ENCODE measurements around the gene GRAMD4.

The GRAMD4 gene

DNA sequence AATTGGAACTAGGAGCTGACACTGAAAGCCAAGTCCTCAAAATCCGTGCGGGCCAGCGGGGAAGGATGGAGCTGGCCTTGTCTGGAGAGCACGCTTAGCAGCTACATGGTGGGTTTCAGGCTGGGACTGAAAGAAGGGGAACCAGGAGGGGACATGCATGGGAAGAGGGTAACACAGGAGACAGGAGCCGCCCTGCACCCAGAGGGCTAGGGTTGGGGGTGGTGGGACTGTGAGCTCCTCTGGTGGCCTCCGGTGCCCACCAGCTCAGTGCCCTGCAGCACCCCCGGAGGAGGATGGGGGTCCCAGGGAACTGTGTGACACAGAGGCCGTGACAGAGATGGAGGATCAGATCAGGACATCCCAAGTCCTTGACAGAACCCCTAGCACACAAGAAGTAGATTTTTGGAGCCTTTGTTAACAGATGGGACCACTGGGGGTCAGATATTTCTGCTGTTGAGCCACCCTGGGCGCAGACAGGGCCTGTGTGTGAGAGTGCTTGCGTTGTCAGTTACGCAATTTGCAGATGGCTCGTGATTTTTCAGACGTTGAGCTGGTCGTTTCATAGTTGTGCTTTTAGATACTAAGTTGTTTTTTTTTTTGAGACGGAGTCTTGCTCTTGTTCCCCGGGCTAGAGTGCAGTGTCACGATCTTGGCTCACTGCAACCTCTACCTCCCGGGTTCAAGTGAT, 21.3 kb upstream of the GRAMD4 start:
- no peak for DNase-seq (ENCODE audit: low spot score)

DNA sequence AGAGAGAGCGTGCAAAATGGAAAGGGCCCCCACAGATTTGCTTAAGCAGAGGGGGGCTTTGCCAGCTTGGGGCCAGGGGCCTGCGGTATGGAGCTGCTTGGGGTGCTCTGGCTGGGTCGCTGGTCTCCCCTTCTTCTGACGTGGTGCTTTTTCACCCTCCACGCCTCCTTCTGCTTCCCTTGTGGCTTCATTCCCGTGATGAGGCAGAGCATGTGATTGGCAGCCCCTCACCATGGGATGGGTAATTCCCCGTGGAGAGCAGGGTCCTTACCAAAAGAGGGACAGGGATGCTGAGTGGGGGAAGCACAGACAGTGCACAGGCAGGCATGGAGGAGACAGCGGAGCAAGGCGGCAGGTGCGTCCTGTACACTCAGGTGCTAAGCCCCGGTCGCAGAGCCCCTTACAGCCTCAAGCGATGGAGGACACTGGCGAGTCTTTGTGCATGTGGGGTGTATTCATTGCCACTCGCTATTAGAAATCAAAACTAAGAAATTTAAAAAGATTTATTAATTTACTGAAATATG, 19.9 kb upstream of the GRAMD4 start:
- DNase-seq (ENCODE audit: low spot score): no peak

DNA sequence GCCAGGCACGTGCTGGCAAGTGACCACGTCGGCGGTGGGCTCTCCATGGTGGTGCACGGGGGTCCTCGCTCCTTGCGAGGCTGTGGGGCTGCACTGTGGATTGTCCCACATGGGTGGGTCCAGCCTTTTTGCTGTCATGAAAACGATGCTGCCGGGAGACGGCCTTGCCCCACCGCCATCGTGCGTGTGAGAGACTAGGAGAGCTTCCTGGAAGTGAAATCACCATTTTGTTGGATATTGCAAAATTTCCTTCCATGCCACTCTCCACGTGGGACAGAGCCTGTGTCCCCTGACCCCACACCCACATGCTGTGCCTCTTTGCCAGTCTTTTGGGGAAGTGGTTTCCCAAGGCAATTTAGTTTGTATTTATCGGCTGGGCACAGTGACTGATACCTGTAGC, 18.2 kb upstream of the GRAMD4 start:
- no peak for DNase-seq (ENCODE audit: low spot score)

GRCh38 chr22:46604306-46604690, 15.9 kb upstream of the GRAMD4 start:
- peak; percentile 34 for DNase-seq (ENCODE audit: low spot score)

DNA sequence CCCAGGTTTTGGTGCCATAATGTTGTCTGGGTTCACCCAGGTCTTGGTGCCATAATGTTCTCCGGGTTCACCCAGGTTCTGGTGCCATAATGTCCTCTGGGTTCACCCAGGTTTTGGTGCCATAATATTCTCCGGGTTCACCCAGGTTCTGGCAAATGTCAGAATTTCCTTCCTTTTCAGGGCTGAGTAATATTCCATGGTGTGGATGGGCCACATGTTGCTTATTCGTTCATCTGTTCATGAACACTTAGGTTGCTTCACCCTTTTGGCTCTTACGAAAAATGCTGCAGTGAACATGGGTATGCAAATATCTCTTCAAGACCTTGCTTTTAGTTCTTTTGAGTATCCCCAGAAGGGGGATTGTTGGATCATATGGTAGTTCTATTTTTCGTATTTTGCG, 15.1 kb upstream of the GRAMD4 start:
- DNase-seq (ENCODE audit: low spot score): no peak

GRCh38 chr22:46606886-46607285, 13.3 kb upstream of the GRAMD4 start:
- DNase-seq (ENCODE audit: low spot score): no peak

- no peak for DNase-seq (ENCODE audit: low spot score)
Measured at GRCh38 chr22:46607483-46608114, 12.6 kb upstream of the GRAMD4 start.

- DNase-seq (ENCODE audit: low spot score): peak; percentile 53
Measured at GRCh38 chr22:46609175-46609690, 11.0 kb upstream of the GRAMD4 start.

DNA sequence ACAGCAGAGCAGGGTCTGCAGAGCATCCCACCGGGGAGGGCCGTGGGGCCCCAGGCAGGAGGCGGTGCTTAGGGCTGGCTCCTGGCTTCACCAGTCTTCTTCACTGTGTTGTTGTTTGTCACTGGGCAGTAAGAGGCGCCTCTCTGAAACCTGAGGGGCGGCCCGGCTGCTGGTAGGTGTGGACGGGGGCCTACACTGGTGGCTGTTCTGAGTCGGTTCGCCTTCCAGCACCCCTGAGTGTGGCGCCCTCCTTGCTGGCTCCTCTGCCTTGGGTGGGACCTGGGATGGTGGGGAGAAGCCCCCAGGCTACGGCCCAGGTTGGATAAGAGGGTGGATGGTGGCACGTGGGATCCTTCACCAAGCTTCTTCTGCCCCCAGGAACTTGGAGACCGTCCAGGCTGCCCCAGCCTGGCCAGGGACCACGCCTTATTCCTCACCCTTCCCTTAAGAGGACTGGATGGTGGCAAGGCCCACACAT, 10.4 kb upstream of the GRAMD4 start:
- no peak for DNase-seq (ENCODE audit: low spot score)

- DNase-seq (ENCODE audit: low spot score): no peak
Measured at GRCh38 chr22:46610356-46610755, 9.8 kb upstream of the GRAMD4 start.

- no peak for DNase-seq (ENCODE audit: low spot score)
Measured at GRCh38 chr22:46611189-46611588, 9.0 kb upstream of the GRAMD4 start.

GRCh38 chr22:46612341-46612903, 7.8 kb upstream of the GRAMD4 start:
- no peak for DNase-seq (ENCODE audit: low spot score)

GRCh38 chr22:46612904-46613605, 7.1 kb upstream of the GRAMD4 start:
- no peak for DNase-seq (ENCODE audit: low spot score)

DNA sequence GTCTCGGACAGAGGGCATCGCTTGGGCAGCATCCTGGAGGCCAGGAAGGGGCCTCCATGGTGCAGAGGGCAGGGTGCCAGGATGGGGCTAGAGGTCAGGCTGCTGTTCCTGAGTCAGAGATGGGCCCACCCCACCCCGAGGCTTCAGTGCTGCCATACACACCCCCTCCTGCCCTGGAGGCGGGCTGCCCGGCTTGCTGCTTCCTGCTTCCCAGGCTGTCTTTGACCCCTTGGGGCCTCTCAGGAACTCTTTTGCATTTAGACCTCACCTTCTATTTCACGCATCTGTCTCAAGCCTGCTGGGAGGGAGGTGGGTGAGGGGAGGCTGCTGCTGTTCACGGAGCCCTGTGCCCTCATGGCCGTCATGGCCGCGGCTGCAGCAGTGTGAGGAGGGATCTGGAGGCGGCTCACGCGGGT, 6.6 kb upstream of the GRAMD4 start:
- no peak for DNase-seq (ENCODE audit: low spot score)

GRCh38 chr22:46614025-46614931, 5.9 kb upstream of the GRAMD4 start:
- no peak for DNase-seq (ENCODE audit: low spot score)

- no peak for DNase-seq (ENCODE audit: low spot score)
Measured at GRCh38 chr22:46617207-46617985, 2.8 kb upstream of the GRAMD4 start.

GRCh38 chr22:46617986-46618647, 2.1 kb upstream of the GRAMD4 start:
- no peak for DNase-seq (ENCODE audit: low spot score)

GRCh38 chr22:46618667-46619066, 1.5 kb upstream of the GRAMD4 start:
- no peak for DNase-seq (ENCODE audit: low spot score)

- no peak for DNase-seq (ENCODE audit: low spot score)
Measured at GRCh38 chr22:46619240-46619829, 851 bp upstream of the GRAMD4 start.

All from COLO829 (cell line).